HEK293T (cell line): ENCODE results near the gene DIPK2A.

ENCODE experiments used
- LEF1 ChIP-seq: fragments of 450-650 bp; IDR thresholded peaks from 2 replicates; pipeline ENCODE4 v1.6.1; 2017; ENCODE audit warnings: mild to moderate bottlenecking, borderline replicate concordance
- NFRKB ChIP-seq: fragments of 450-650 bp; IDR thresholded peaks from 2 replicates; pipeline ENCODE4 v1.6.1; 2016; ENCODE audit warnings: mild to moderate bottlenecking, moderate library complexity
- ZNF384 ChIP-seq: fragments of 450-650 bp; IDR thresholded peaks from 2 replicates; pipeline ENCODE4 v1.6.1; 2016

GRCh38 chr3:143934791-143935190, 36.8 kb upstream of the DIPK2A start:
- TF ChIP-seq ZNF384 (no peak), LEF1 (no peak), NFRKB (no peak)
